ENCODE measurements around the gene RASSF8.

DNA sequence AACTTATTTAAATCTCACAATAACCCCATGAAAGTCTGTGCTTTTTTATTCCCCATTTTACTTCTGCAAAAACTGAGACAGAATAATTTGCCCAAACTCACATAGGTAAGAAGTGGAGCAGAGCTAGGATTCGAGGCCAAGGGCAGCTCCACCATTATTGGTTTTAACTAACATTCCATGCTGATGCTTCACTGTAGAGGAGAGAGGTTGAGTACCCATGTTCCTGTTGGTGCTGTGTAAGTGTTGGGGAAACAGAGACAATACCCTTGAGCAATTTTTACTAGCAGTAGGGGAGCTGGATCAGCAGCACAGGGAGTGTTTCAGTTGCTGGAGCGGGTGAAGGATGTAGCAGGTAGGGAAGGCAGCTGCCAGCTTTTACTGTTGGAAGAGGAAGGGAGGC lies 21.1 kb downstream of the RASSF8 start:
- TF ChIP-seq, protein P1, sequence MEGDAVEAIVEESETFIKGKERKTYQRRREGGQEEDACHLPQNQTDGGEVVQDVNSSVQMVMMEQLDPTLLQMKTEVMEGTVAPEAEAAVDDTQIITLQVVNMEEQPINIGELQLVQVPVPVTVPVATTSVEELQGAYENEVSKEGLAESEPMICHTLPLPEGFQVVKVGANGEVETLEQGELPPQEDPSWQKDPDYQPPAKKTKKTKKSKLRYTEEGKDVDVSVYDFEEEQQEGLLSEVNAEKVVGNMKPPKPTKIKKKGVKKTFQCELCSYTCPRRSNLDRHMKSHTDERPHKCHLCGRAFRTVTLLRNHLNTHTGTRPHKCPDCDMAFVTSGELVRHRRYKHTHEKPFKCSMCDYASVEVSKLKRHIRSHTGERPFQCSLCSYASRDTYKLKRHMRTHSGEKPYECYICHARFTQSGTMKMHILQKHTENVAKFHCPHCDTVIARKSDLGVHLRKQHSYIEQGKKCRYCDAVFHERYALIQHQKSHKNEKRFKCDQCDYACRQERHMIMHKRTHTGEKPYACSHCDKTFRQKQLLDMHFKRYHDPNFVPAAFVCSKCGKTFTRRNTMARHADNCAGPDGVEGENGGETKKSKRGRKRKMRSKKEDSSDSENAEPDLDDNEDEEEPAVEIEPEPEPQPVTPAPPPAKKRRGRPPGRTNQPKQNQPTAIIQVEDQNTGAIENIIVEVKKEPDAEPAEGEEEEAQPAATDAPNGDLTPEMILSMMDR (optimal IDR thresholded peaks at IDR 0.05 in 1 of 3, IDR thresholded peaks at IDR 0.05 in 1 of 3, conservative IDR thresholded peaks at IDR 0.05 in 1 of 3; ENCODE audit: extremely low read depth in 1 of 3, insufficient read depth in 2 of 3, low read length in 3 of 3): no peak
- no peak for TF ChIP-seq EZH2 (IDR thresholded peaks at IDR 0.05; ENCODE audit: low read length)

All from keratinocyte (primary cell).